ENCODE measurements around the gene TAF3.

Gene TAF3

GRCh38 chr10:8049865-8050555, 231.7 kb downstream of the TAF3 start:
- DNase-seq: no peak

- no peak for DNase-seq
Observed at GRCh38 chr10:8050556-8051108, 232.3 kb downstream of the TAF3 start.

DNA sequence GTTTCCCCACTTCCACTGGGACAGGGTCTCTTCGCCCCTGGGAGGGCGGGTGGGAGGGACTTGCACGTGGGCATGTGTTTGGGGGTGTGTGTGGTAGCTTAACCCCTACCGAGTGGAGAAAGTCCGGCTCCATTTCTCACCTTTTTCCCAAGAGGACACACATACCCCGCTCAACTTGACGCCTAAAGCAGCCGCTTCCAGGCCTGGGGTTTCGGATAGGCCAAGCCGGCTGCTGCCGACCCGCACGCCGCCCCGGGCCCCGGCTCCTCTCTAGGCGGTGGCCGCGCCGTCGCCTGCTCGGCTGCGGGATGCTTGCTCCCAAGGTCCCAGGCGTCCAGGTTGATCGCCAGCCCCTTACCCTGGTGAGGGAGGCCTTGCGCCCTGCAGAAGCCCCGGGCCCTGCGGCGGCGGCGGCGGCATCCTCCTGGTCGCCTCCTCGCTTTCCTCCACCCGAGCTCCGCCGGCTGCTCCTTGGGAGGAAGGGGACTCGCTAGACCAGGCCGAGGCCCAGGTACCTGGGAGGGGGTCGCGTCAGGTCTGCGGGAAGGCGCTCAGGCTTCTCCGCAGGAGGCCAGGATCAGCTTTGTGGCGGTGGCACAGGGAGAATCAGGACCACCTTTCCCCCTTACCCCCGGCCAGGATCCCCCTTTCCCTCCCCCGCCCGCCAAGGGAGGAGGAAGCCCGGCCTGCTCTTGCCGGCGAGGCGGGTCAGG, 233.0 kb downstream of the TAF3 start:
- no peak for DNase-seq

DNA sequence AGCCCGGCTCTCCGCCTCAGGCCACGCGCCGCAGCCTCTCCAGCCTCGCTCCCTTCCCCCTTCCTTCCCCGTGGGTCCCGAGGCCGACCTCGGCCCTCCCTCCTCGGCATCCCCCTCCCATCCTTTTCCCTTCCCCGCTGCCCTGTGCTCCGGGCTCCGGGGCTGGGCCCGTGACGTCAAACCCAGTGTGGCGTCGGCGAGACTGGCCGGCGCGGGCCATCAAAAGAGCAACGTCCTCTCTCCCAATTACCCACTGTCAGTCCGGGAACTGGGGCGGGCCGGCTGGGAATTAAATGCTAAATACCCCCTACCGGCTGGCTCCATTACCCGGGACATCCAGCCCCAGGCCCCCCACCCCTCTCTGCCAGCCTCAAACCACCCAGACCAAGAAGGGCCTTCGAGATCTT, 233.5 kb downstream of the TAF3 start:
- no peak for DNase-seq

DNA sequence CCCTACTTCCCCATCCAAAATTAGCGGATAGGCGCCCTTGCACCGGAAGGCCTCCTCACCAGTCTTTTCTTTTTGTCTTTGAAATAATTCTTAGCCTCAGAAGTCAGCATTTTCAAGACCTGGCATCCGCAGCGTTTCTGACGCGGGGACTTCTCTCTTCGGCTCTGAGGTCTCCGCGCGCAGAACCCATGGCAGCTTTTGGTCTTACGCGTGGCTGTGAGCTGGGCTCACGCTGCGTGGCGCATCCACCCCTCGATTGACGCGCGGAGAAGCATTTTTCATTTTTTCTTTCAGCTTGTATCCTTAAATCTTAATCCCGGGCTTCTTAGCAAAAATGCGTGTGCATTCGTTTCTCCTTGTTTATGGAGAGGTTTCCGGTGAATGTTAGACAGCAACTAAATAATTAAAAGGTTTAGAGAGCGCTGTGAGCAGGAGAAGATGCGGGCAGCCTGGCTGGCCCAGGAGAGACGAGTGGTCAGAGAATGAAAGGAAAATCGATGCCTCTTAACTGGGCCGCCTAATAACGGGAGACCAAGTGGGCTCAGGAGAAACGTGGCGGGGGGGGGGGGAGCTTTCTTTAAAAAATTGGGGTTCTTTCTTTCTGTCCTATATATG, 234.1 kb downstream of the TAF3 start:
- DNase-seq: no peak

DNA sequence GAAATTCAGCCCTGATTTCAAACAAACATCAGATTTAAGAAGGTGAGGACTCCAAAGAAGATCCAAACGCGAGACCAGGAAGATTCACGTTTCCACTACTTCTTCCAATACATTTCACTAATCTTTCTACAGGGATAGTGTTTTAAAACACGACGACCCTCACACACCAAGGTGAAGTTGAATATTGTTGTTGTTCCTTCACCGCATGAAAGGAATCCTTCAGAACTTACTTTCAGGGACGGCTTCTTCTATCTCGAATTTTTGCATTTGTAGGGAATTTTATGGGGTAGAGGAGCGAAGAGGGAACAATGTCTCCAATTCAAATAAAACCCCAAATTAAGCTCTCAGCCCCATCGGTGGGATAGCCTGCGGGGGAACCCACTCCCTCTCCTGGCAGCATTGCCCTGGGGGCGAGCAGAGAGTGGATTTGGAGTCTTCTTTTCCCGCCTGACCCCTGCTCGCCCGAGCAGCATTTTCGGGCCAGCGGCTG, 234.7 kb downstream of the TAF3 start:
- DNase-seq: no peak

GRCh38 chr10:8053446-8054243, 235.3 kb downstream of the TAF3 start:
- peak; percentile 11 for DNase-seq

DNA sequence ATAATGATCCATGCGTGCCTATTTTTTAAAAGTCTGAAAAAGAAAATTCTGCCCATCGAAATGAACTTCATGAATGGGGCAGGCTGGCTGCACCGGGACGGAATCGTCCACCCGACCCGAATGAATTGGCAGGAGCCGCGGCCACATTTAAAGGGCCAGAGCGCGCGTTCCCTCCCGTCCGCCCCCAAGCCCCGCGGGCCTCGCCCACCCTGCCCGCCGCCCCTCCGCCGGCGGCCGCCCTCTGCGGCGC, 235.9 kb downstream of the TAF3 start:
- DNase-seq: no peak

- DNase-seq: no peak
Observed at GRCh38 chr10:8054494-8055407, 236.4 kb downstream of the TAF3 start, which contains the start of gene GATA3. Gene GATA3, plus strand, starts transcription at chr10:8054688. Its CDS starts 968 bp downstream, at chr10:8055656.

- DNase-seq: no peak
Observed at GRCh38 chr10:8055420-8056349, 237.4 kb downstream of the TAF3 start.

DNA sequence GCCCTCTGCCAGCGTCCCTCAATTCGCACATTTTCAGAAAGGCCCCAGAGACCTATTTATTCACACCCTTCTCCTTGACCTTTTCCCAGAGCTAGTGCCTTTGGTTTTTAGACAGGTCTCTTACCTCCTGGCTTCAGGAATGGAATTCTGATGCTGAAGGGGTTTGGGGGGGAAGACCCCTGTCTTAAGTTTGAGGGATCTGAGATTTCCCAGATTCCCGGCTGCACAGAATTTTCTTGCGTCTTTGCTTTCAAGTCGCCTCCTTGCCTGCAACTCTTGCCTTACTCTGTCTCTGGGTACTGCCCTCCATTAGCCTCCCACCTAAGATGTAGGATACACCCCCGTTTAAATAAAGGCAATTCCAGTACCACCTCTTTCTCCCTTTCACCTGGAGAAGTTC, 238.1 kb downstream of the TAF3 start:
- DNase-seq: no peak

- no peak for DNase-seq
Observed at GRCh38 chr10:8056871-8057331, 238.6 kb downstream of the TAF3 start.

DNA sequence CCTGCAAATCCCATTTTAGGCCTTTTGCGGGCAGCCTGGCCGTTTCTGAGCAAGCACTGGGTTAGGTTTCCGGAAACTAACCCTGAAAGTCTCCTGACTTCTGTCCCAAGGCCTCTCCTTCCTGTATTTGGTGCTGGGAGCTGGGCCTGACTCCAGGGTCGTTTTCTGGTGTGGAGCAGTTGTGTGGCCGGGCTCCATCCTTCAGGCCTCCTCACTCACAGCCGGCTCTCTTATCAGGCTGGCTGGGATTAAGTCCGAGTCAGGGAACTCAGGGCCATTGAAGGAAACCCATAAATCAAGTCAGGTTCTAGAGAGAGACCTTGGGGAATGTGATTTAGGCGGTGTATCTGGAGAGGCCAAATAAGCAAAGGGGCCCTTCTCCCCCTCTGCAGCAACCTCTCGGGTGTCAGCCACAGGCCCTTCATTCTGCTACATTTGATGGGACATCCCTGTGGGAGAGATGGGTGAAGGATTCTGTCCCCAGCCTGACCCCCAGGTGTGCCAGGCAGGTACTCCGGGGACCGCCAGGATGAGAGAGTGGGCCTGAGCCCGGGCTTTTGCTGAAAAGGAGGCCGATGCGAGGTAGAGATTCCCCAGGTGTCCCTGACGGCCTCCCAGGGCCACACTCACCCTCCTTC, 239.4 kb downstream of the TAF3 start:
- DNase-seq: no peak

GRCh38 chr10:8058274-8059111, 240.2 kb downstream of the TAF3 start:
- no peak for DNase-seq

DNA sequence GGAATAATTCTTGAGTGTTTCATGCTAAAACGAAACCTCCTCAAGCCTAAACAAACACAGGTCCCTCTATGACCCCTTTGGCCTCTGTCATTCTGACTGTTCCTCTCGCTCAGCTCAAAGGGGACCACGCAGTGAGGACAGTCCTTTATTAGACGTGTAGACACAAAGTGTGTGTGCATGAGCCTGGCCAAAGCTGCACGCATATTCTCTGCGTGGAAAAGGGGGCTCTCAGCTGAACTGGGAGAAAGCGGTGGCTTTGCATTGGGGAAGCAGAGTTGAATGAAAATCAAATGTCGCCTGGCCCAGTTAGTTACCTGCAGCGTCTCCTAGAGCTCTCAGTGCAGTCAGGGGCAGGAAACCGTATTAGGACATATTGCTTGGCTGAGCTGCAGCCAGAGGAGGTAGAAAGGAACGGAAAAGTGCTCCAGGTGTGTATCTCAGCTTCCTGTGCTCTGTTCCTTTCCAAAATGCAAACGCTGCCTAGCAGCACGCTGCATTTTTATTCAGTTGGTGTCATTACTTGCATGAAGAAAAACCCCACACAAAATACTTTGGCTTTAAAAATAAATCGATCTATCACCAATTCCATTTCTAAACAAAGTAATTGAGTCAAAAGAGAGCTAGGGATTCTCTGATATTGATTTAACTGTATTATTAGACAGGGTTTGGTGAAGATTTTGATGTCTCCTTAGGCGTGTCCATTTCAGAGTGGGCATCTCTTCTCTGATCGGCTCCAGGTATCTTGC, 241.1 kb downstream of the TAF3 start:
- DNase-seq: no peak

- DNase-seq: no peak
Observed at GRCh38 chr10:8060010-8060703, 241.9 kb downstream of the TAF3 start.

GRCh38 chr10:8060704-8061121, 242.4 kb downstream of the TAF3 start:
- DNase-seq: no peak

Measured in DMS79 (cell line).